Neural progenitor cell (in vitro differentiated cells): ENCODE data around the gene MEIS2.

ENCODE experiments used
- CTCF ChIP-seq: fragments of 200-600 bp; sonication (generic); IDR thresholded peaks from 2 replicates; pipeline ENCODE4 v1.5.1; 2017; ENCODE audit warnings: antibody characterized with exemption, mild to moderate bottlenecking
- EZH2phosphoT487 ChIP-seq: fragments of 200-600 bp; sonication (generic); IDR thresholded peaks from 2 replicates; pipeline ENCODE4 v1.6.1; 2017; ENCODE audit warnings: antibody characterized with exemption

DNA sequence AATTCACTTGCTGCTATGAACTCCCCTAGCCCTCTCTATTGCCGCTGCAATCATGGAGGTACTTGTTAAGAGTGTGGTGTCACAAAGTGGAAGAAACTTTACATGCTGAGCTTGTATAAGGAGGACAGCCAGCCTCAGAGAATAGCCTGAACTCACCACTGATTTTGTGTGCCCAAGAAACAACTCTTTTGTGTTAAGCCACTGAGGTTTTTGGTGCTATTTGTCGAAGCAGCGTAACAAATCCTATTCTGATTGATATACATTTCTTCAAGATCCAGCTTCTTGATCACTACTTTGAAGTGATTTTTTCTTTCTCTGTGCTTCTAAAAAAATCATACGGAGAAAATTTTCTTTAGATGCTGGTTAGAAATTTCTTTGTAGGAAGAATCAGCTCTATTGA, 132.4 kb downstream of the MEIS2 start:
- no peak for TF ChIP-seq CTCF
- TF ChIP-seq EZH2phosphoT487, result no peak
